Liver (tissue), 9 donors: ENCODE data around the gene SRSF9. TPM values are rescaled to one million over a fixed set of nuclear protein-coding genes. Genes with fewer than 3 reads are reported as not detected.

Source experiments
- DNase-seq: peaks from one replicate; pipeline ENCODE4 v3.0.0-alpha.2; 2017; ENCODE audit warnings: low spot score
- H3K27ac ChIP-seq, 2 donors: one replicate each; pipeline ENCODE4 v1.7.0; 2013; ENCODE audit warnings: inconsistent platforms in 2 of 2, low read length in 2 of 2, control low read depth in 1 of 2, low read depth in 1 of 2, mild to moderate bottlenecking in 1 of 2
- H3K27me3 ChIP-seq, 4 donors: one replicate each; pipeline versions ENCODE4 v1.6.1 to v1.7.0; 2013; ENCODE audit warnings: low read length in 3 of 4, inconsistent platforms in 1 of 4, mild to moderate bottlenecking in 1 of 4, moderate library complexity in 1 of 4; ENCODE audit not compliant: control insufficient read depth in 4 of 4, insufficient read depth in 4 of 4
- H3K36me3 ChIP-seq, 4 donors: one replicate each; pipeline versions ENCODE4 v1.6.1 to v1.7.0; 2013; ENCODE audit warnings: low read length in 3 of 4, mild to moderate bottlenecking in 3 of 4, low read depth in 1 of 4, moderate library complexity in 1 of 4; ENCODE audit not compliant: control insufficient read depth in 4 of 4, insufficient read depth in 3 of 4
- H3K4me1 ChIP-seq, 4 donors: one replicate each; pipeline versions ENCODE4 v1.6.1 to v1.7.0; 2013; ENCODE audit warnings: low read length in 3 of 4, mild to moderate bottlenecking in 3 of 4, moderate library complexity in 1 of 4; ENCODE audit not compliant: control insufficient read depth in 4 of 4, insufficient read depth in 4 of 4
- H3K4me3 ChIP-seq, 3 donors: one replicate each; pipeline versions ENCODE4 v1.6.1 to v1.7.0; 2013; ENCODE audit warnings: low read length in 3 of 3, control low read depth in 1 of 3, low read depth in 1 of 3, mild to moderate bottlenecking in 1 of 3
- H3K9ac ChIP-seq, 2 donors: one replicate each; pipeline ENCODE4 v1.7.0; 2013; ENCODE audit warnings: low read length in 2 of 2, mild to moderate bottlenecking in 2 of 2, moderate library complexity in 2 of 2, control low read depth in 1 of 2, low read depth in 1 of 2
- H3K9me3 ChIP-seq, 4 donors: one replicate each; pipeline versions ENCODE4 v1.6.1 to v1.7.0; 2013; ENCODE audit warnings: low read length in 3 of 4; ENCODE audit not compliant: control insufficient read depth in 4 of 4
- ATF3 ChIP-seq: IDR thresholded peaks from 2 replicates; pipeline ENCODE4 v1.6.1; 2016; ENCODE audit warnings: antibody characterized with exemption
- CTCF ChIP-seq: fragments of 150-350 bp; IDR thresholded peaks from 2 replicates; pipeline ENCODE4 v1.5.1; 2017; ENCODE audit warnings: improper control_type of control experiment, low read depth, low read length; ENCODE audit not compliant: missing input control
- EGR1 ChIP-seq, 2 donors: IDR thresholded peaks; 2 replicates each; pipeline ENCODE4 v1.6.1; 2016 to 2018; ENCODE audit warnings: antibody characterized with exemption in 2 of 2, low read depth in 2 of 2
- FOXA1 ChIP-seq: IDR thresholded peaks from 2 replicates; pipeline ENCODE4 v1.6.1; 2016; ENCODE audit warnings: antibody characterized with exemption
- FOXA2 ChIP-seq: IDR thresholded peaks from 2 replicates; pipeline ENCODE4 v1.6.1; 2016; ENCODE audit warnings: antibody characterized with exemption
- GABPA ChIP-seq, 2 donors: IDR thresholded peaks in 1 of 2; conservative IDR thresholded peaks in 1 of 2; 2 replicates each; pipeline ENCODE4 v1.6.1; 2016; ENCODE audit warnings: antibody characterized with exemption in 2 of 2, mild to moderate bottlenecking in 1 of 2, moderate library complexity in 1 of 2
- HNF4A ChIP-seq, 2 donors: conservative IDR thresholded peaks; 2 replicates each; pipeline ENCODE4 v1.6.1; 2016; ENCODE audit warnings: antibody characterized with exemption in 2 of 2, mild to moderate bottlenecking in 2 of 2
- HNF4G ChIP-seq: IDR thresholded peaks from 2 replicates; pipeline ENCODE4 v1.6.1; 2016; ENCODE audit warnings: antibody characterized with exemption
- JUND ChIP-seq, 2 donors: IDR thresholded peaks; 2 replicates each; pipeline ENCODE4 v1.6.1; 2016; ENCODE audit warnings: antibody characterized with exemption in 2 of 2
- MAX ChIP-seq: IDR thresholded peaks from 2 replicates; pipeline ENCODE4 v1.6.1; 2016; ENCODE audit warnings: antibody characterized with exemption
- NR2F2 ChIP-seq: IDR thresholded peaks from 2 replicates; pipeline ENCODE4 v1.6.1; 2016; ENCODE audit warnings: antibody characterized with exemption
- REST ChIP-seq: IDR thresholded peaks from 2 replicates; pipeline ENCODE4 v1.6.1; 2016; ENCODE audit warnings: antibody characterized with exemption, mild to moderate bottlenecking
- RXRA ChIP-seq, 2 donors: IDR thresholded peaks; 2 replicates each; pipeline ENCODE4 v1.6.1; 2017 to 2018; ENCODE audit warnings: antibody characterized with exemption in 2 of 2, mild to moderate bottlenecking in 1 of 2
- SP1 ChIP-seq: IDR thresholded peaks from 2 replicates; pipeline ENCODE4 v1.6.1; 2018; ENCODE audit warnings: antibody characterized with exemption, mild to moderate bottlenecking
- TAF1 ChIP-seq: conservative IDR thresholded peaks from 2 replicates; pipeline ENCODE4 v1.6.1; 2016; ENCODE audit warnings: antibody characterized with exemption, mild to moderate bottlenecking
- YY1 ChIP-seq: IDR thresholded peaks from 2 replicates; pipeline ENCODE4 v1.6.1; 2016; ENCODE audit warnings: antibody characterized with exemption, mild to moderate bottlenecking
- ZBTB33 ChIP-seq: IDR thresholded peaks from 2 replicates; pipeline ENCODE4 v1.6.1; 2016; ENCODE audit warnings: antibody characterized with exemption
- WGBS: extraction: QIAGEN DNeasy Blood & Tissue Kit; methylation state at CpG from one replicate; pipeline ENCODE4 v1.1.7; 2013; 5-methylcytosine and 5-hydroxymethylcytosine counted together
- polyA plus RNA-seq, 2 donors: library from polyadenylated mRNA; stranded (reverse) in 1 of 2; unstranded in 1 of 2; fragments of 200-250 nt in 1 of 2; fragments of >200 nt in 1 of 2; fragmentation: Nextera tagmentation in 1 of 2; extraction: Ambion mirVana in 1 of 2; gene quantifications; one replicate each; pipeline versions ENCODE4 v1.2.1 to v1.2.3, GENCODE V29; 2013 to 2015
- total RNA-seq, 2 donors: library from RNA; depleted of rRNA; stranded (reverse); fragments of >200 nt; gene quantifications; one replicate each; pipeline ENCODE4 v1.2.3, GENCODE V29; 2014
- donor health status: healthy.
- donor health status: healthy.
- donor health status: healthy.
- donor health status: healthy.
- donor health status: healthy.

The SRSF9 gene
- total and polyA plus RNA-seq, 4 donors: 45.3 to 98.5 (median 73.3) TPM

- no peak for DNase-seq
- peaks cover 0 to 19% (median 12%) of the 10 kb centered on the region in 4 donors for H3K4me1 ChIP-seq
- H3K27ac ChIP-seq: no peak overlapping the region
- TF ChIP-seq TAF1 (no peak), ZBTB33 (no peak), SP1 (no peak), HNF4A (conservative IDR thresholded peaks at IDR 0.05) (no peak), FOXA2 (no peak), REST (no peak), YY1 (no peak), HNF4G (no peak), ATF3 (no peak), EGR1 (IDR thresholded peaks at IDR 0.05; ENCODE audit: low read depth in 2 of 2) (no peak), CTCF (no peak), JUND (IDR thresholded peaks at IDR 0.05) (no peak), NR2F2 (no peak), GABPA (IDR thresholded peaks at IDR 0.05 in 1 of 2, conservative IDR thresholded peaks at IDR 0.05 in 1 of 2) (no peak), FOXA1 (no peak), MAX (no peak), RXRA (IDR thresholded peaks at IDR 0.05) (no peak)
- WGBS: 31% methylated on average over 17 of the region's 17 CpGs
- H3K9ac ChIP-seq: no peak overlapping the region
- H3K4me3 ChIP-seq: peak overlapping the region; percentile 40 to 85 (median 56)
- peaks cover 0 to 11% (median 3%) of the 10 kb centered on the region in 4 donors for H3K36me3 ChIP-seq
- H3K9me3 ChIP-seq: no peaks in the 10 kb centered on the region
- no peaks in the 10 kb centered on the region for H3K27me3 ChIP-seq
Measured at GRCh38 chr12:120495186-120495730, 25.7 kb upstream of the SRSF9 start.
